Measurements from ENCODE around the gene ADAMTS10.

ADAMTS10 gene

GRCh38 chr19:8641221-8641907 is 30.8 kb upstream of the ADAMTS10 start:
- Histone ChIP-seq H3K4me2 (ENCODE audit: low read length) (no peak overlapping the region), H3F3A (ENCODE audit: control insufficient read depth, insufficient read depth) (no peaks in the 10 kb centered on the region), H3K79me2 (ENCODE audit: control insufficient read depth, low read length) (no peaks in the 10 kb centered on the region), H3K36me3 (ENCODE audit: control insufficient read depth, low read length) (no peaks in the 10 kb centered on the region), H3K9me2 (replicated peaks; ENCODE audit: control insufficient read depth, low read length) (no peaks in the 10 kb centered on the region), H4K20me1 (ENCODE audit: control insufficient read depth, insufficient read depth, low read depth, low read length) (no peaks in the 10 kb centered on the region), H3K4me1 (ENCODE audit: control insufficient read depth, low read length) (no peaks in the 10 kb centered on the region), H3K9me3 (ENCODE audit: control insufficient read depth, insufficient read depth, low read length) (no peaks in the 10 kb centered on the region), H3K27ac (ENCODE audit: low read depth, low read length) (no peak overlapping the region), H3K4me3 (ENCODE audit: low read length) (no peak overlapping the region), H3K27me3 (ENCODE audit: control insufficient read depth, low read length) (no peaks in the 10 kb centered on the region)
- TF ChIP-seq EZH2phosphoT487 (IDR thresholded peaks at IDR 0.05; ENCODE audit: borderline replicate concordance, low read length) = no peak
- TF ChIP-seq CTCF (IDR thresholded peaks at IDR 0.05; ENCODE audit: low read depth, low read length, poor library complexity, severe bottlenecking) = no peak

- Histone ChIP-seq H4K20me1 (ENCODE audit: control insufficient read depth, insufficient read depth, low read depth, low read length) (no peaks in the 10 kb centered on the region), H3K4me2 (ENCODE audit: low read length) (no peak overlapping the region), H3K4me1 (ENCODE audit: control insufficient read depth, low read length) (no peaks in the 10 kb centered on the region), H3K79me2 (ENCODE audit: control insufficient read depth, low read length) (no peaks in the 10 kb centered on the region), H3F3A (ENCODE audit: control insufficient read depth, insufficient read depth) (no peaks in the 10 kb centered on the region), H3K4me3 (ENCODE audit: low read length) (no peak overlapping the region), H3K9me3 (ENCODE audit: control insufficient read depth, insufficient read depth, low read length) (no peaks in the 10 kb centered on the region), H3K27me3 (ENCODE audit: control insufficient read depth, low read length) (no peaks in the 10 kb centered on the region), H3K9me2 (replicated peaks; ENCODE audit: control insufficient read depth, low read length) (no peaks in the 10 kb centered on the region), H3K27ac (ENCODE audit: low read depth, low read length) (no peak overlapping the region), H3K36me3 (ENCODE audit: control insufficient read depth, low read length) (no peaks in the 10 kb centered on the region)
- TF ChIP-seq CTCF (IDR thresholded peaks at IDR 0.05; ENCODE audit: low read depth, low read length, poor library complexity, severe bottlenecking) = no peak
- no peak for TF ChIP-seq EZH2phosphoT487 (IDR thresholded peaks at IDR 0.05; ENCODE audit: borderline replicate concordance, low read length)
Observed at GRCh38 chr19:8640402-8641004, 30.0 kb upstream of the ADAMTS10 start.

DNA sequence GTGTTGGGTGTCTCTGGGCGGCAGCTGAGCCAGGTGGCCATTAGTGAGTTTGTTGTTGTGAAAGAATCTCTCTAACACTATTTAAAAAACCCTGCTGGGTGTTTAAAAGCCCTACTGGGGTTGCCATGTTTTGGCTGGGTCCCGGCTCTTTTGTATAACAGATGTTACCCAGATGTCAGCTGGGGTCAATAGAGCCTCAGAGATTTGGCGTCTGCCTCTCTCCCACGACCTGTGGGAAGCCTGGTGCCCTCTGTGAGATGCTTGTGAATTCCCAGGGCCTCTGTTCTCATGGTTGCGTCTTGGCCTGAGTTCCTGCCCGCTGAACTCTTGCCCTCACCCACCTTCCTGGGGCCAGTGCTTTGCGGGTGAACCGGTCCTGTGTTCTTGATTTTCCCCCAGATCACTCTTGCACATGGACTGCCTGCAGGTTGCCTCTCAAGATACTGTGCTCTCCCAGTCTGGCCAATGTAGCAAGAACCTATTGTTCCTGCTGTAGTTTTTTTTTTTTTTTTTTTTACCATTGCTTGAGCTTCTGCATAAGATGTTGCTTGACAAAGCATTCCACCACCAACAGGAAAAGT is 29.4 kb upstream of the ADAMTS10 start:
- H3K27me3 ChIP-seq (ENCODE audit: control insufficient read depth, low read length) = no peaks in the 10 kb centered on the region
- H3F3A ChIP-seq (ENCODE audit: control insufficient read depth, insufficient read depth) = no peaks in the 10 kb centered on the region
- H3K4me1 ChIP-seq (ENCODE audit: control insufficient read depth, low read length) = no peaks in the 10 kb centered on the region
- no peaks in the 10 kb centered on the region for H3K9me3 ChIP-seq (ENCODE audit: control insufficient read depth, insufficient read depth, low read length)
- no peaks in the 10 kb centered on the region for H3K9me2 ChIP-seq (replicated peaks; ENCODE audit: control insufficient read depth, low read length)
- H3K27ac ChIP-seq (ENCODE audit: low read depth, low read length) = no peak overlapping the region
- no peak overlapping the region for H3K4me3 ChIP-seq (ENCODE audit: low read length)
- H4K20me1 ChIP-seq (ENCODE audit: control insufficient read depth, insufficient read depth, low read depth, low read length) = no peaks in the 10 kb centered on the region
- no peaks in the 10 kb centered on the region for H3K79me2 ChIP-seq (ENCODE audit: control insufficient read depth, low read length)
- H3K4me2 ChIP-seq (ENCODE audit: low read length) = no peak overlapping the region
- TF ChIP-seq EZH2phosphoT487 (IDR thresholded peaks at IDR 0.05; ENCODE audit: borderline replicate concordance, low read length) = no peak
- TF ChIP-seq CTCF (IDR thresholded peaks at IDR 0.05; ENCODE audit: low read depth, low read length, poor library complexity, severe bottlenecking) = no peak
- H3K36me3 ChIP-seq (ENCODE audit: control insufficient read depth, low read length) = no peaks in the 10 kb centered on the region

Data from DOHH2 (cell line).